Measurements from ENCODE around the gene UBA6.
"Not testable (repeated sequence)": the region's sequence is repeated elsewhere in the genome, so short reads cannot be mapped to it uniquely, and the experiment has no call there.

UBA6 gene

DNA sequence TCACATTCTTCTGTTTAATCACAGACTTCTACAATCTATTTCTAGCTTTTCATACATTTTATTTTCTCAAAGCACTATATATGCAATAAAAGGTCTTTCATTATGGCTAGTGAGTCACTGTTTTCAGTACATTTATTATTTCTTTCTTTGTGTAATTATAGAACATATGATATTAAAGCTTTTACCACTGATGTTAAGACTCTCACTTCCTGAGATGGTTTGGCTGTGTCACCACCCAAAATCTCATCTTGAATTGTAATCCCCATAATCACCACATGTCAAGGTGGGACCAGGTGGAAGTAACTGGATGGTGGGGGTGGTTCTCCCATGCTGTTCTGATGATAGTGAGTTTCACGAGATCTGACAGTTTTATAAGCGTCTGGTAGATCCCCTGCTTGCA is 41.9 kb downstream of the UBA6 start:
- peak in 1 of 2 experiments; percentile 22 for DNase-seq

GRCh38 chr4:67658302-67658701 is 42.7 kb downstream of the UBA6 start:
- peak; percentile 44 to 54 for DNase-seq

DNA sequence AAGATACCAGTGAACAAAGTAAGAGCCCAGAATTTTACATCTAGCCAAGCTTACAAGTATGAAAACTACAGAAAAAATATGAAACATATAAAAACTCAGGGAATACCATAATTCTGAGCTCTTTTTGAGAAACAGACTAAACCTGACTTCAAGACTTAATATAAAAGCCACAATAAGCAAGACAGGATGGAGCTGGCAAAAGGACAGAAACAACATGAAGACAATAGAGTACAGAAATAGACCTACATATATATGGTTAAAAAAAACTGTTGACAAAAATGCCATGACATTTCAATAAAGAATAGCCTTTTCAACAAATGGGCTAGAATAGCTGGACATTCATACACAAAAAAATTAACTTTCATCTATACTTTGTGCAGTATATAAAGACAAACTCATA is 49.4 kb downstream of the UBA6 start:
- no peak for DNase-seq

DNA sequence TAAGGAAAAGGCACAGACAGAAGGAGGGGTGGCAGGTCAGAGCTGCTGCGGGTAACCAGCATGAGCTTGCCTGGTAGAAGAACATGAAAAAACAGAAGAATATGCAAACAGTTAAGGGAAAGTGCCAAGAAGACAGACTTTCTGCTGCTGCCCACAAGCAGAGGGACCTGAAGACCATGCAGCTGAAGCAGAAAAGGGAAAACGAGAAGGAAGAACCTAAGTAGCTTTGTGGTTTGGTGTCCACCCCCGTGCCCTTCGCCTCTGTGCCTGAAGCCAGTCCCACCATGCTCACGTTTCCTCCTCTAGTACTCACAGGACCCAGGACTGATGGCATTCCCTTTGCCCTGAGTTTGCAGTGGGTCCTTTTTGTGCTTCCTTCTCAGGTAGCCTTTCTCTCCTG is 62.8 kb downstream of the UBA6 start:
- no peak for DNase-seq

DNA sequence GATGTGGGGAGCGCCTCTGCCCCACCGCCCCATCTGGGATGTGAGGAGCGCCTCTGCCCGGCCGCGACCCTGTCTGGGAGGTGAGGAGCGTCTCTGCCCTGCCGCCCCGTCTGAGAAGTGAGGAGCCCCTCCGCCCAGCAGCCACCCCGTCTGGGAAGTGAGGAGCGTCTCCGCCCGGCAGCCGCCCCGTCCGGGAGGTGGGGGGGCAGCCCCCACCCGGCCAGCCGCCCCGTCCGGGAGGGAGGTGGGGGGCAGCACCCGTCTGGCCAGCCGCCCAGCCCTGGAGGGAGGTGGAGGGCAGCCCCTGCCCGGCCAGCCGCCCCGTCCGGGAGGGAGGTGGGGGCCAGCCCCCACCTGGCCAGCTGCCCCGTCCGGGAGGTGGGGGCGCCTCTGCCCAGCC is 64.0 kb downstream of the UBA6 start:
- DNase-seq: not testable (repeated sequence)

GRCh38 chr4:67635331-67635730 is 65.6 kb downstream of the UBA6 start:
- DNase-seq: no peak

DNA sequence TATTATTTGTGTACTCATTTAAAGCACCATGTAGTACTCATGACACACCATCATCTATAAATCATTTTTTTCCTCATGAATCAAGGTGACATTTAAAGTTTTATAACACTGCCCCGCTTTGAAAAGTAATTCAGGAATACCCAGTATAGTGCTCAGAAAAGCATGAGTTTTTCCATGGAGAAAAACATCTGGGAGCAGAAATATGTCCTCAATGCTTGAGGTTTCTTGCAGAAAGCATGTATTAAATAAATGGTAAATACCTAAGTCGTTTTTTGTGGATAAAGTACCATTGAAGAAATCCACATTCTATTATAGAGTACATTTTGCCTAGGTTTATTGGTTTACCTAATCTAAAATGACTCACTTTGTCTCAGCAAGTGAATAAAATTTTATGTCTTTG is 66.2 kb downstream of the UBA6 start:
- no peak for DNase-seq

DNA sequence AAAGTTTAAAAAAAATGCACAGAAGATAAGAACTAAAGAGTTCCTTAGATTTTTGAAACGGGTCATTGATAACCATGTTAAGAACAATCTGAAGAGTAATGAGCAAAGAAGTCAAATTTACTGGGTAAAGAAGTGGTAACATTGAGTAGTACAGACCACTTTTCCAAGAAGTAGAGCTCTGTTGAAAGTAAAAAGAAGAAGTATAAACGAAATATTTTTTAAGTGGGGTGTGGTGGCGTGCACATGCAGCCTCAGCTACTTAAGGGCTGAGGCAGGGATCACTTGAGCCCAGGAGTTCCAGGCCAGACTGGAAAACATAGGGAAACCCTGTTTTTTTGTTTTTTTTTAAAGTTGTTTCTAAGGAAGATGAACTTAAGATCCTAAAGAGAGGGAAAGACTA is 68.5 kb downstream of the UBA6 start:
- DNase-seq: no peak

DNA sequence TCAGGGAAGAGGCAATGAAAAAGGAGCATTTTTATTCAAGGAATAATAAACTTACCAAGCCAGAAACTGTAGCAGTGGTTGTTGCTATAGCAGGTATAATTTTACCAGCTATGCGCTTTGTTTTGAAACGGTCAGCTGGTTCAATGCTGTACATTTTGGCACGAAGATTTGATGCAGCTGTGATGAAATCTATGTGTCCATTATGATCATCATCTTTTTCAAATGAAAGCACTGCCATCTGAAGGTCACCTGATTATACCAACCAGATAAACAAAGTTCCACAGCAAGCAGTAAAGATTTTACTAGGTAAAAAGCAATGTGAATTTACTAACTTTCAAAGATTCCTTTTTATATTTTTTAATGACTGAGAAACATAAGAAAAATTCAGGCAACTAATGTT is 76.0 kb downstream of the UBA6 start:
- no peak for DNase-seq

GRCh38 chr4:67616478-67616877 is 84.5 kb downstream of the UBA6 start:
- DNase-seq: no peak

- no peak for DNase-seq
Observed at GRCh38 chr4:67615119-67615518, 85.8 kb downstream of the UBA6 start.

DNA sequence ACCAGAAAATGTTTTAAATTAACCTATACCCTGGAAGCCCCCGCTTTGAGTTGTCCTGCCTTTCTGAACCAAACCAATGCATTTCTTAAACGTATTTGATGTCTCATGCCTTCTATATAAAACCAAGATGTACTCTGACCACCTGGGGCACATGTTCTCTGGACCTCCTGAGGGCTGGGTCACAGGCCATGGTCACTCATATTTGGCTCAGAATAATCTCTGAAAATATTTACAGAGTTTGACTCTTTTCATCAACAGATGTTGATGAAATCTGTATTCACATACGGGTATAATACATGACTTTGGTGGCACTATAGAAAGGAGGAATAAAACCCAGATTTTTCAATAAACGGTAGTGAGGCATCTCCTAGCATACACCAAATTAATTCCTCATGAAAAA is 86.8 kb downstream of the UBA6 start:
- no peak for DNase-seq

GRCh38 chr4:67608027-67608426 is 92.9 kb downstream of the UBA6 start:
- no peak for DNase-seq

- DNase-seq: no peak
Observed at GRCh38 chr4:67604749-67605148, 96.2 kb downstream of the UBA6 start.

DNA sequence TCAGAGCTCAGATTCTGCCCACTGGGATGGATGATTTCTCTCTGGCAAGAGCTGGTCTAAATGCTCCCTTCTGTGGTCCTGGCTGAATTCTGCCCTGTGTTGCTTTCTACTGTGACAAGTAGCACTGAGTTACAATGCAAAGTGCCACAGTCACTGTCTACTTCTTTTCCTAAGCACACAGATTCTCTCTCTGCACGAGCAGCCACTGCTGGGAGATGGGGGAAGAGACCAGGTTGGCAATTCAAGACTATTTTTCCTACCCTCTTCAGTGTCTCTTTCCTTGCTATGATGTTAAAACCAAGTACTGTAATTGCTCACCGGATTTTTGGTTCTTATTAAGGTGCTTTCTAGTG is 97.0 kb downstream of the UBA6 start:
- DNase-seq: no peak

DNA sequence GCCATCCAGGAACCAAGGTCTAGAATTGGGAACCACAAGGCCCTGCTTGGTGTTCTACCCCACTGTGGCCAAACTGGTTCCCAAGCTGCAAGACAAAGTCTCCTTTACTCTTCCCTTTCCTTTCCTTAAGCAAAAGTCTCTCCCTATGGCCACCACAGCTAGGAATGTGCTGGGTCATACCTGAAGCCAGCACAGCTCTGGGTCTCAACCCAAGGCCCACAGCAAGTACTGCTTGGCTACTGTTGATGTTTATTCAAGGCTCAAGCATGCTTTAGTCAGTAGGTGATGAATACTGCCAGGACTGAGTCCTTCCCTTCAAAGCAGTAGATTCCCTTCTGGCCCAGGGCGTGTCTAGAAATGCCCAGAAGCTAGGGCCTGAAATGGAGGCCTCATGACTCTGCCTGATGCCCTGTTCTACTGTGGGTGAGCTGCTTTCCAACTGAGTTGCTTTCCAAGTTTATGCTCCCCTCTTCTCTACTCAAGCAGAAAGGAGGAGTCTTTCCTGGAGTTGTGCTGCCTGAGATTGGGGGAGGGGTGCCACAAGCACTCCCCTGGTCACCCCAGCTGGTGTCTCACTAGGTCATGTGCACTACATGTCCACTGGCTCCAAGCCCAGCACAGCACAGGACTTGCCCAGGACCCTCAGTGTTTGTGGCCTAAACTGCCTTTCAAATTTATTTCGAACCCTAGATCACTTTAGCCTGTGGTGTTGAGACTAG is 97.5 kb downstream of the UBA6 start:
- DNase-seq: no peak

DNA sequence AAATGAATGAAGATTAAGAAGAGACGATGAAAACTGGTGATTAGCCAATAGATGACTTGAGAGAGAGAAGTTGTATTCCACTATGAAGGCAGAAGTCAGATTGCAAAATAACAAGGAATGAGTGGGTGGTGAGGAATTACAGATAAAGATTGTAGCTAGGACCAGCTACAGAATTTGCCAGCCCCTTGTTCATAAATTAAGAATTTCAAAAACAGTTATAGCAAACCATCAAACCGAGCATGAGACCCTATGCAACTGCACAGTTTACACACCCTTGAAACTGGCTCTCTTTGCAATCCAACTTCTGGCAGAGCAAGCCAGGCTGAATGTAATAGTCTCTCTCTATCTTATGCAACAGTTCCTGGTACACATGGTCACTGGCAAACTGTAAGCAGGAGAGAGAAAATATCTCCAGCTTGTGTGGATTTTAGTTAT is 107.2 kb downstream of the UBA6 start:
- no peak for DNase-seq

DNA sequence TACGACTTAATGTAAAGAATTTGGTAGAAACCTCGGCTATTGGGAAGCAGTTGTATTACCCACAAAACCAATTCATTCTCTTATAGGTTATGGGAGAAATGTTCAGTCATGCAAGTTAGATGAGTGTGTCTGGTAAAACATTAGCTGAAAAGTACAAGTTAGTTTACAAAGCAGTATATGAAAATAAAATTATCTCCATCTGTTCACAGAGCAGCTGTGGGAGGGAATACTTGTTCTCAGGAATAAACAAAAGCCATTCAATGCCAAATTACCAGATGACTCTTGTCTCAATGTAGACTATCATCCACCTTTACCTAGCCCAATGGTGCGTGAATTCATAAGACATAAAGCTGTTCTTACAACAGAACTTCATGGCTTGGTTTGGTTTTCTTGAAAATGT is 113.8 kb downstream of the UBA6 start:
- DNase-seq: no peak

GRCh38 chr4:67584496-67584895 is 116.5 kb downstream of the UBA6 start:
- DNase-seq: no peak

GRCh38 chr4:67581913-67582312 is 119.0 kb downstream of the UBA6 start:
- DNase-seq: no peak

- DNase-seq: no peak
Observed at GRCh38 chr4:67581208-67581857, 119.6 kb downstream of the UBA6 start.

DNA sequence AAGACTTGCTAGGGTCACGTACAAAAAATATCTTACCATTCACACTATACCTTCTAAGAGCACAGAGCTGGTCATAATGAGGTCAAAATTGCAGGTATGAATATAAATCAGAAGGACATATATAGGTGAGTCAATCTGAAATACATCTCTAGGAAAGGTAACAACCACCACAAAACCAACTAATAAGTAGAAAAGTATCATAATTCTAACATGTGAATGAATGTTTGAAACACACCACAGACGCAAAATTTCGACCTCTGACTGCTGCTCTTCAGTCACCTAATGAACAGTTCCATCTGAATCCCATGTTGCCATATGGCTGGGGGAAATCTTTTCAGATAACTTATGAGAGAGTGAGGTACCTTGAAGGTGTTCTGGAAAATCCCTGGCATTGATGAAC is 120.4 kb downstream of the UBA6 start:
- no peak for DNase-seq

- no peak for DNase-seq
Observed at GRCh38 chr4:67576538-67576937, 124.4 kb downstream of the UBA6 start.

- DNase-seq: no peak
Observed at GRCh38 chr4:67576059-67576466, 124.9 kb downstream of the UBA6 start.

Data from activated T-cell treated with anti-CD3 and anti-CD28 coated beads, Interleukin-2, amount 50 U/mL, for 48 hours (primary cell).